ENCODE results near the gene MYO10. TPM values are rescaled to one million over a fixed set of nuclear protein-coding genes. Genes with fewer than 3 reads are reported as not detected.

The MYO10 gene
- polyA plus RNA-seq, 1 donor = 30.7 TPM

- peak overlapping the region; percentile 57 for H3K27ac ChIP-seq (ENCODE audit: low read length)
Measured at GRCh38 chr5:16931334-16932110, 4.6 kb downstream of the MYO10 start.

GRCh38 chr5:16930496-16930895 is 5.6 kb downstream of the MYO10 start:
- Histone ChIP-seq H3K9me3 (ENCODE audit: control insufficient read depth, low read depth, low read length) (no peaks in the 10 kb centered on the region), H3K36me3 (ENCODE audit: control insufficient read depth, insufficient read depth, low read length) (no peaks in the 10 kb centered on the region), H3K4me3 (ENCODE audit: low read length) (no peak overlapping the region), H3K27me3 (ENCODE audit: control insufficient read depth, insufficient read depth, low read length) (no peaks in the 10 kb centered on the region), H3K4me1 (ENCODE audit: control insufficient read depth, insufficient read depth, low read length) (peaks cover 17% of the 10 kb centered on the region), H3K27ac (ENCODE audit: low read length) (no peak overlapping the region)
- no peak for DNase-seq
- no CpG with 5 or more reads among the region's 8 CpGs for WGBS (ENCODE audit: insufficient coverage, low lambda C conversion rate)

More at GRCh38 chr5:16931334-16932110, 4.6 kb downstream of the MYO10 start:
- Histone ChIP-seq H3K27me3 (ENCODE audit: control insufficient read depth, insufficient read depth, low read length) (no peaks in the 10 kb centered on the region), H3K4me1 (ENCODE audit: control insufficient read depth, insufficient read depth, low read length) (peaks cover 17% of the 10 kb centered on the region), H3K4me3 (ENCODE audit: low read length) (no peak overlapping the region), H3K36me3 (ENCODE audit: control insufficient read depth, insufficient read depth, low read length) (no peaks in the 10 kb centered on the region), H3K9me3 (ENCODE audit: control insufficient read depth, low read depth, low read length) (no peaks in the 10 kb centered on the region)
- WGBS (ENCODE audit: insufficient coverage, low lambda C conversion rate) = 0% methylated on average over 1 of the region's 5 CpGs
- peak; percentile 59 to 82 for DNase-seq

- peaks cover 17% of the 10 kb centered on the region for H3K4me1 ChIP-seq (ENCODE audit: control insufficient read depth, insufficient read depth, low read length)
- no peaks in the 10 kb centered on the region for H3K9me3 ChIP-seq (ENCODE audit: control insufficient read depth, low read depth, low read length)
- WGBS (ENCODE audit: insufficient coverage, low lambda C conversion rate) = no CpG with 5 or more reads among the region's 3 CpGs
- H3K27ac ChIP-seq (ENCODE audit: low read length) = no peak overlapping the region
- H3K36me3 ChIP-seq (ENCODE audit: control insufficient read depth, insufficient read depth, low read length) = no peaks in the 10 kb centered on the region
- DNase-seq = no peak
- H3K4me3 ChIP-seq (ENCODE audit: low read length) = no peak overlapping the region
- H3K27me3 ChIP-seq (ENCODE audit: control insufficient read depth, insufficient read depth, low read length) = no peaks in the 10 kb centered on the region
Measured at GRCh38 chr5:16929831-16930230, 6.3 kb downstream of the MYO10 start.

- Histone ChIP-seq H3K4me1 (ENCODE audit: control insufficient read depth, insufficient read depth, low read length) (peaks cover 17% of the 10 kb centered on the region), H3K27ac (ENCODE audit: low read length) (no peak overlapping the region), H3K9me3 (ENCODE audit: control insufficient read depth, low read depth, low read length) (no peaks in the 10 kb centered on the region), H3K4me3 (ENCODE audit: low read length) (no peak overlapping the region), H3K36me3 (ENCODE audit: control insufficient read depth, insufficient read depth, low read length) (no peaks in the 10 kb centered on the region), H3K27me3 (ENCODE audit: control insufficient read depth, insufficient read depth, low read length) (no peaks in the 10 kb centered on the region)
- WGBS (ENCODE audit: insufficient coverage, low lambda C conversion rate) = no CpG with 5 or more reads among the region's 2 CpGs
- DNase-seq = no peak
Measured at GRCh38 chr5:16929347-16929746, 6.7 kb downstream of the MYO10 start.

GRCh38 chr5:16927613-16928012 is 8.5 kb downstream of the MYO10 start:
- H3K4me3 ChIP-seq (ENCODE audit: low read length) = no peak overlapping the region
- DNase-seq = no peak
- H3K36me3 ChIP-seq (ENCODE audit: control insufficient read depth, insufficient read depth, low read length) = no peaks in the 10 kb centered on the region
- no peaks in the 10 kb centered on the region for H3K9me3 ChIP-seq (ENCODE audit: control insufficient read depth, low read depth, low read length)
- H3K4me1 ChIP-seq (ENCODE audit: control insufficient read depth, insufficient read depth, low read length) = peaks cover 22% of the 10 kb centered on the region
- H3K27ac ChIP-seq (ENCODE audit: low read length) = no peak overlapping the region
- WGBS (ENCODE audit: insufficient coverage, low lambda C conversion rate) = 84% methylated on average over 4 of the region's 8 CpGs
- H3K27me3 ChIP-seq (ENCODE audit: control insufficient read depth, insufficient read depth, low read length) = no peaks in the 10 kb centered on the region

- Histone ChIP-seq H3K27ac (ENCODE audit: low read length) (no peak overlapping the region), H3K27me3 (ENCODE audit: control insufficient read depth, insufficient read depth, low read length) (no peaks in the 10 kb centered on the region), H3K9me3 (ENCODE audit: control insufficient read depth, low read depth, low read length) (no peaks in the 10 kb centered on the region), H3K36me3 (ENCODE audit: control insufficient read depth, insufficient read depth, low read length) (no peaks in the 10 kb centered on the region), H3K4me1 (ENCODE audit: control insufficient read depth, insufficient read depth, low read length) (peaks cover 15% of the 10 kb centered on the region), H3K4me3 (ENCODE audit: low read length) (no peak overlapping the region)
- WGBS (ENCODE audit: insufficient coverage, low lambda C conversion rate) = 87% methylated on average over 3 of the region's 8 CpGs
- no peak for DNase-seq
Measured at GRCh38 chr5:16926417-16926816, 9.7 kb downstream of the MYO10 start.

- no peak for DNase-seq
- Histone ChIP-seq H3K27me3 (ENCODE audit: control insufficient read depth, insufficient read depth, low read length) (no peaks in the 10 kb centered on the region), H3K4me3 (ENCODE audit: low read length) (no peak overlapping the region), H3K4me1 (ENCODE audit: control insufficient read depth, insufficient read depth, low read length) (peaks cover 13% of the 10 kb centered on the region), H3K36me3 (ENCODE audit: control insufficient read depth, insufficient read depth, low read length) (no peaks in the 10 kb centered on the region), H3K9me3 (ENCODE audit: control insufficient read depth, low read depth, low read length) (no peaks in the 10 kb centered on the region), H3K27ac (ENCODE audit: low read length) (peak overlapping the region; percentile 62)
- 100% methylated on average over 3 of the region's 8 CpGs for WGBS (ENCODE audit: insufficient coverage, low lambda C conversion rate)
Measured at GRCh38 chr5:16924206-16924605, 11.9 kb downstream of the MYO10 start.

- WGBS (ENCODE audit: insufficient coverage, low lambda C conversion rate) = no CpG with 5 or more reads among the region's 3 CpGs
- no peak for DNase-seq
- Histone ChIP-seq H3K27me3 (ENCODE audit: control insufficient read depth, insufficient read depth, low read length) (no peaks in the 10 kb centered on the region), H3K4me3 (ENCODE audit: low read length) (no peak overlapping the region), H3K27ac (ENCODE audit: low read length) (no peak overlapping the region), H3K4me1 (ENCODE audit: control insufficient read depth, insufficient read depth, low read length) (peaks cover 13% of the 10 kb centered on the region), H3K36me3 (ENCODE audit: control insufficient read depth, insufficient read depth, low read length) (no peaks in the 10 kb centered on the region), H3K9me3 (ENCODE audit: control insufficient read depth, low read depth, low read length) (no peaks in the 10 kb centered on the region)
Measured at GRCh38 chr5:16922430-16922829, 13.7 kb downstream of the MYO10 start.

GRCh38 chr5:16921211-16921610 is 14.9 kb downstream of the MYO10 start:
- Histone ChIP-seq H3K27ac (ENCODE audit: low read length) (no peak overlapping the region), H3K36me3 (ENCODE audit: control insufficient read depth, insufficient read depth, low read length) (no peaks in the 10 kb centered on the region), H3K27me3 (ENCODE audit: control insufficient read depth, insufficient read depth, low read length) (no peaks in the 10 kb centered on the region), H3K9me3 (ENCODE audit: control insufficient read depth, low read depth, low read length) (no peaks in the 10 kb centered on the region), H3K4me1 (ENCODE audit: control insufficient read depth, insufficient read depth, low read length) (peaks cover 13% of the 10 kb centered on the region), H3K4me3 (ENCODE audit: low read length) (no peak overlapping the region)
- no peak for DNase-seq
- WGBS (ENCODE audit: insufficient coverage, low lambda C conversion rate) = no CpG with 5 or more reads among the region's 4 CpGs

GRCh38 chr5:16920109-16920816 is 15.8 kb downstream of the MYO10 start:
- no peak overlapping the region for H3K27ac ChIP-seq (ENCODE audit: low read length)
- H3K4me3 ChIP-seq (ENCODE audit: low read length) = no peak overlapping the region
- H3K36me3 ChIP-seq (ENCODE audit: control insufficient read depth, insufficient read depth, low read length) = peaks cover 2% of the 10 kb centered on the region
- DNase-seq = no peak
- H3K9me3 ChIP-seq (ENCODE audit: control insufficient read depth, low read depth, low read length) = no peaks in the 10 kb centered on the region
- 95% methylated on average over 4 of the region's 8 CpGs for WGBS (ENCODE audit: insufficient coverage, low lambda C conversion rate)
- no peaks in the 10 kb centered on the region for H3K27me3 ChIP-seq (ENCODE audit: control insufficient read depth, insufficient read depth, low read length)
- H3K4me1 ChIP-seq (ENCODE audit: control insufficient read depth, insufficient read depth, low read length) = peaks cover 13% of the 10 kb centered on the region
